Adipocyte (in vitro differentiated cells): ENCODE measurements around the gene CACNB2.
A peak's percentile ranks its signal among the peaks of the same experiment; 100 is the strongest.

Experiments
- DNase-seq: peaks from one replicate; pipeline ENCODE4 v3.0.0-alpha.2; 2015; ENCODE audit warnings: low read depth
- H3K27me3 ChIP-seq: replicated peaks from 2 replicates; pipeline ENCODE4 v1.7.0; 2013; ENCODE audit warnings: mild to moderate bottlenecking, low read length, moderate library complexity; ENCODE audit not compliant: control insufficient read depth, insufficient read depth
- H3K36me3 ChIP-seq: 2 replicates; pipeline ENCODE4 v1.7.0; 2013; ENCODE audit warnings: low read length, mild to moderate bottlenecking, moderate library complexity; ENCODE audit not compliant: control insufficient read depth, insufficient read depth, severe bottlenecking
- H3K4me1 ChIP-seq: 2 replicates; pipeline ENCODE4 v1.7.0; 2013; ENCODE audit warnings: mild to moderate bottlenecking, low read length, moderate library complexity; ENCODE audit not compliant: control insufficient read depth, insufficient read depth
- H3K4me3 ChIP-seq: 2 replicates; pipeline ENCODE4 v1.7.0; 2013; ENCODE audit warnings: mild to moderate bottlenecking, low read length, moderate library complexity
- H3K9ac ChIP-seq: 2 replicates; pipeline ENCODE4 v1.7.0; 2013; ENCODE audit warnings: mild to moderate bottlenecking, low read length, moderate library complexity
- H3K9me3 ChIP-seq: 2 replicates; pipeline ENCODE4 v1.7.0; 2013; ENCODE audit warnings: mild to moderate bottlenecking, low read length, moderate library complexity; ENCODE audit not compliant: control insufficient read depth

The CACNB2 gene

GRCh38 chr10:18297659-18298058 is 157.4 kb downstream of the CACNB2 start:
- H3K27me3 ChIP-seq: no peaks in the 10 kb centered on the region
- H3K4me3 ChIP-seq: no peak overlapping the region
- no peak for DNase-seq
- H3K9ac ChIP-seq: no peak overlapping the region
- H3K36me3 ChIP-seq: no peaks in the 10 kb centered on the region
- no peaks in the 10 kb centered on the region for H3K9me3 ChIP-seq
- H3K4me1 ChIP-seq: no peaks in the 10 kb centered on the region

GRCh38 chr10:18298256-18298655 is 158.0 kb downstream of the CACNB2 start:
- Histone ChIP-seq H3K36me3 (no peaks in the 10 kb centered on the region), H3K4me1 (no peaks in the 10 kb centered on the region), H3K9ac (no peak overlapping the region), H3K9me3 (no peaks in the 10 kb centered on the region), H3K4me3 (no peak overlapping the region), H3K27me3 (no peaks in the 10 kb centered on the region)
- DNase-seq: no peak

- H3K4me3 ChIP-seq: no peak overlapping the region
- H3K4me1 ChIP-seq: peaks cover 8% of the 10 kb centered on the region
- no peaks in the 10 kb centered on the region for H3K36me3 ChIP-seq
- DNase-seq: no peak
- no peak overlapping the region for H3K9ac ChIP-seq
- H3K9me3 ChIP-seq: no peaks in the 10 kb centered on the region
- no peaks in the 10 kb centered on the region for H3K27me3 ChIP-seq
Observed at GRCh38 chr10:18303851-18304801, 163.9 kb downstream of the CACNB2 start.

GRCh38 chr10:18306031-18306430 is 165.8 kb downstream of the CACNB2 start:
- no peak for DNase-seq
- Histone ChIP-seq H3K9ac (no peak overlapping the region), H3K4me3 (no peak overlapping the region), H3K36me3 (no peaks in the 10 kb centered on the region), H3K27me3 (no peaks in the 10 kb centered on the region), H3K9me3 (no peaks in the 10 kb centered on the region), H3K4me1 (peaks cover 8% of the 10 kb centered on the region)

- H3K4me3 ChIP-seq: no peak overlapping the region
- no peaks in the 10 kb centered on the region for H3K36me3 ChIP-seq
- H3K9ac ChIP-seq: no peak overlapping the region
- no peaks in the 10 kb centered on the region for H3K27me3 ChIP-seq
- no peak for DNase-seq
- H3K9me3 ChIP-seq: no peaks in the 10 kb centered on the region
- peaks cover 18% of the 10 kb centered on the region for H3K4me1 ChIP-seq
Observed at GRCh38 chr10:18308600-18308999, 168.4 kb downstream of the CACNB2 start.

GRCh38 chr10:18310761-18311160 is 170.5 kb downstream of the CACNB2 start:
- Histone ChIP-seq H3K27me3 (no peaks in the 10 kb centered on the region), H3K4me1 (peaks cover 18% of the 10 kb centered on the region), H3K36me3 (no peaks in the 10 kb centered on the region), H3K9me3 (no peaks in the 10 kb centered on the region), H3K4me3 (no peak overlapping the region), H3K9ac (no peak overlapping the region)
- DNase-seq: no peak

- peak overlapping the region; percentile 48 for H3K4me3 ChIP-seq
- peak overlapping the region; percentile 53 for H3K9ac ChIP-seq
- peaks cover 18% of the 10 kb centered on the region for H3K4me1 ChIP-seq
- H3K9me3 ChIP-seq: no peaks in the 10 kb centered on the region
- no peaks in the 10 kb centered on the region for H3K36me3 ChIP-seq
- H3K27me3 ChIP-seq: no peaks in the 10 kb centered on the region
- DNase-seq: peak; percentile 69
Observed at GRCh38 chr10:18312374-18313139, 172.3 kb downstream of the CACNB2 start.

GRCh38 chr10:18313140-18313530 is 172.9 kb downstream of the CACNB2 start:
- Histone ChIP-seq H3K27me3 (no peaks in the 10 kb centered on the region), H3K9me3 (no peaks in the 10 kb centered on the region), H3K36me3 (no peaks in the 10 kb centered on the region), H3K9ac (peak overlapping the region; percentile 18), H3K4me1 (peaks cover 18% of the 10 kb centered on the region), H3K4me3 (peak overlapping the region; percentile 48)
- no peak for DNase-seq

GRCh38 chr10:18313626-18314025 is 173.4 kb downstream of the CACNB2 start:
- no peak for DNase-seq
- no peak overlapping the region for H3K4me3 ChIP-seq
- no peaks in the 10 kb centered on the region for H3K27me3 ChIP-seq
- peaks cover 13% of the 10 kb centered on the region for H3K4me1 ChIP-seq
- H3K9me3 ChIP-seq: no peaks in the 10 kb centered on the region
- H3K9ac ChIP-seq: peak overlapping the region; percentile 18
- no peaks in the 10 kb centered on the region for H3K36me3 ChIP-seq

GRCh38 chr10:18319628-18320027 is 179.4 kb downstream of the CACNB2 start:
- H3K4me1 ChIP-seq: no peaks in the 10 kb centered on the region
- H3K9ac ChIP-seq: no peak overlapping the region
- no peaks in the 10 kb centered on the region for H3K27me3 ChIP-seq
- H3K4me3 ChIP-seq: no peak overlapping the region
- no peaks in the 10 kb centered on the region for H3K9me3 ChIP-seq
- no peak for DNase-seq
- no peaks in the 10 kb centered on the region for H3K36me3 ChIP-seq

- Histone ChIP-seq H3K36me3 (no peaks in the 10 kb centered on the region), H3K9ac (no peak overlapping the region), H3K27me3 (no peaks in the 10 kb centered on the region), H3K4me1 (no peaks in the 10 kb centered on the region), H3K9me3 (no peaks in the 10 kb centered on the region), H3K4me3 (no peak overlapping the region)
- no peak for DNase-seq
Observed at GRCh38 chr10:18321371-18321770, 181.1 kb downstream of the CACNB2 start.
